Measurements from ENCODE around the gene SLC35B2. TPM values are rescaled to one million over a fixed set of nuclear protein-coding genes. Genes with fewer than 3 reads are reported as not detected.
"Not testable (repeated sequence)": the region's sequence is repeated elsewhere in the genome, so short reads cannot be mapped to it uniquely, and the experiment has no call there.

Gene SLC35B2
- total RNA-seq, 1 donor from 2014 or later = 52.9 TPM

DNA sequence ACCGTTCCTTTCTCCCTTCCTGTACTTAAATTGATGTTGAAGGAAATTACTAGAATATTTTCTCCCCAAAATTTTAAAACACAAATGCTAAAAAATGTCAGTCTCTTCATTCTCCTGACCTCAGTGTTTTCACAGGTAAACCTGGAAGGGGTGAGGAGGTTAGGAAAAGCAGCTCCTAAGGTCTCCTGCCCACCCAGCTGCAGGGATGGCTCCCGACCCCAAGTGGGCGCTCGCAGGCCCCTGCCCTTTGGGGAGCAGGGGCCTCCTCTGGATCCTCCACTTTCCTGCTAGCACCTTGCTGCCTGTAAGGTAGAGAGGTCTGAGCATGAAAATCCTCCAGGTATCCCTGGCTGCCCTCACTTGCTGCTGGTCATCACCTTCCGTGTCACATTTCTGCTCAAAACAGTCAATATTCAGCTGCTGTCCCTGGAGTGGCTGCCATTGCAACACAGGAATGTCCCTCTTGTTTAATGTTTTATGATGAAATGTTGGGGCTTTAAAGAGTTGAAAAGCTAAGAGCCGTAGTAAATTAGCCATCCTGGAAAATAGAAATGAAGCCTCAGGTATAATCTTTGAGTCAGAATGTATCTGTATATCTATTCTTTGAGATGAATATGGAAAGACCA, 21.3 kb downstream of the SLC35B2 start:
- Histone ChIP-seq H3K27me3 (ENCODE audit: control insufficient read depth, insufficient read depth, low read length) (no peaks in the 10 kb centered on the region), H3K4me3 (ENCODE audit: low read depth, low read length) (no peak overlapping the region), H3K36me3 (ENCODE audit: control insufficient read depth, insufficient read depth, low read length) (no peaks in the 10 kb centered on the region)
- TF ChIP-seq, protein P1, sequence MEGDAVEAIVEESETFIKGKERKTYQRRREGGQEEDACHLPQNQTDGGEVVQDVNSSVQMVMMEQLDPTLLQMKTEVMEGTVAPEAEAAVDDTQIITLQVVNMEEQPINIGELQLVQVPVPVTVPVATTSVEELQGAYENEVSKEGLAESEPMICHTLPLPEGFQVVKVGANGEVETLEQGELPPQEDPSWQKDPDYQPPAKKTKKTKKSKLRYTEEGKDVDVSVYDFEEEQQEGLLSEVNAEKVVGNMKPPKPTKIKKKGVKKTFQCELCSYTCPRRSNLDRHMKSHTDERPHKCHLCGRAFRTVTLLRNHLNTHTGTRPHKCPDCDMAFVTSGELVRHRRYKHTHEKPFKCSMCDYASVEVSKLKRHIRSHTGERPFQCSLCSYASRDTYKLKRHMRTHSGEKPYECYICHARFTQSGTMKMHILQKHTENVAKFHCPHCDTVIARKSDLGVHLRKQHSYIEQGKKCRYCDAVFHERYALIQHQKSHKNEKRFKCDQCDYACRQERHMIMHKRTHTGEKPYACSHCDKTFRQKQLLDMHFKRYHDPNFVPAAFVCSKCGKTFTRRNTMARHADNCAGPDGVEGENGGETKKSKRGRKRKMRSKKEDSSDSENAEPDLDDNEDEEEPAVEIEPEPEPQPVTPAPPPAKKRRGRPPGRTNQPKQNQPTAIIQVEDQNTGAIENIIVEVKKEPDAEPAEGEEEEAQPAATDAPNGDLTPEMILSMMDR (IDR thresholded peaks at IDR 0.05; ENCODE audit: insufficient read depth, low read length, severe bottlenecking) = no peak
- DNase-seq (ENCODE audit: low read depth) (no peak), FAIRE-seq (no peak)

DNA sequence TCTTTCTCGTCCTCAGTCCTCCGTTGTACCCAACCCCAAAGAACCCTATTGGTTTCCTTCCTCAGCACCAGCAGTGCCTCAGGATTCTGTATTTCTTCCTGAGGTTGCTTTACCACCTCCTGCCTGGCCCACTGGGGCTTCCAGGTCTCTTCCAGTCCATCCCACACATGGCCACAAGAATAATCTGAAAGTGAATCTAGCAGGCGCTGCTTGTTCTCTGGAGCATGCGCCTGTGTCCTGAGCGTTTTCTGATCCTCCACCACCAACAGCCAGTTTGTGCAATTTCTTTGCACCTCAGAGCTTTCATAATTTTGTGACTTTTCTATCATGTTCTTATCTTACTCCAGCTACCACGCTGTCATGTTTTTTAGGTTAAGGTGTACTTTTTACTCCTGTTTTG, 22.1 kb downstream of the SLC35B2 start:
- FAIRE-seq = no peak
- Histone ChIP-seq H3K27me3 (ENCODE audit: control insufficient read depth, insufficient read depth, low read length) (no peaks in the 10 kb centered on the region), H3K4me3 (ENCODE audit: low read depth, low read length) (no peak overlapping the region), H3K36me3 (ENCODE audit: control insufficient read depth, insufficient read depth, low read length) (no peaks in the 10 kb centered on the region)
- no peak for DNase-seq (ENCODE audit: low read depth)
- TF ChIP-seq, protein P1 (IDR thresholded peaks at IDR 0.05; ENCODE audit: insufficient read depth, low read length, severe bottlenecking) = no peak

DNA sequence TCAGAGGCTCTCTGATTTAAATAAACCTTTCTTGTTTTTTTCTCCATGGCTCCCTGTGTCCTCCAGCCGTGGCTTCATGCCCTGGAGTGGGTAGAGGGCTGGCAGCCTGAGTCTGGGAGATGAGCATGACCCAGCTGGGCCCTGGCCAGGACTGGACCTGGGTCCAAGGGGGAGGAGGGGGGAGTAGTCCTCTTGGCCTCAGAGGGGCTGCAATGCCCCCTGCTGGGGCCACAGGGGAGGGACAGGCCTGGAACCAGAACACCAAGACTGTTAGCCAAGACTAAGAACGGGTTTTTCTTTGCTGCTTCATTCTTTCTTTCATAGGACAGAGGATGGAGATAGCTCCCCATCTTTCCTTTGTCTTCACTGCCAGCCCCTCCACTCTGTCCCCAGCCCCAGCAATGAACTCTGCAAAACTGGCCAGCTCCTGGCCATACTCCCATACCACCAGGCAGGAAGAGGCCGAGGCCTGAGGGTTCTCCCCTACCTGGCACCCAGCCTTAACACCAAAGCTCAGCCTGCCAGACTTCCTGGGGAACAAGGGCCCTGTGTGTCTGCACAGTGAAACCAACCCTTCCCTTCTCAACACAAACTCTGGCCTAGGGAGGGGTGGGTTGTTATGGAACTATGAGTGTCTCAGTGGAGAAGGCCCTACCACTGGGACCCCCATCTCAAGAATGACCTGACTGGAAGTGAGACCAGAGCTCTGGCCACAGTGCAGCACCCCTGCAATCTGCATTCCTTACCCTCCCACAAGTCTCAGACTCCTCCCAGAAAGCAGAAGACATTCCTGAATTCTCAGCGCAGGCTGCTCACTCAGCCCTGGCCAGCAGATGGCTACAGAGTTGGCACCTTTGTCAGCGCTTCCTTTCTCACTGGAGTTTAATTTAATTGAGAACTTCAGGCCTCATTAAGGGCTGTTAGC, 23.0 kb downstream of the SLC35B2 start:
- Histone ChIP-seq H3K4me3 (ENCODE audit: low read depth, low read length) (no peak overlapping the region), H3K27me3 (ENCODE audit: control insufficient read depth, insufficient read depth, low read length) (no peaks in the 10 kb centered on the region), H3K36me3 (ENCODE audit: control insufficient read depth, insufficient read depth, low read length) (no peaks in the 10 kb centered on the region)
- FAIRE-seq = no peak
- TF ChIP-seq, protein P1 (IDR thresholded peaks at IDR 0.05; ENCODE audit: insufficient read depth, low read length, severe bottlenecking) = peak; percentile 73
- DNase-seq (ENCODE audit: low read depth) = peak; percentile 76

DNA sequence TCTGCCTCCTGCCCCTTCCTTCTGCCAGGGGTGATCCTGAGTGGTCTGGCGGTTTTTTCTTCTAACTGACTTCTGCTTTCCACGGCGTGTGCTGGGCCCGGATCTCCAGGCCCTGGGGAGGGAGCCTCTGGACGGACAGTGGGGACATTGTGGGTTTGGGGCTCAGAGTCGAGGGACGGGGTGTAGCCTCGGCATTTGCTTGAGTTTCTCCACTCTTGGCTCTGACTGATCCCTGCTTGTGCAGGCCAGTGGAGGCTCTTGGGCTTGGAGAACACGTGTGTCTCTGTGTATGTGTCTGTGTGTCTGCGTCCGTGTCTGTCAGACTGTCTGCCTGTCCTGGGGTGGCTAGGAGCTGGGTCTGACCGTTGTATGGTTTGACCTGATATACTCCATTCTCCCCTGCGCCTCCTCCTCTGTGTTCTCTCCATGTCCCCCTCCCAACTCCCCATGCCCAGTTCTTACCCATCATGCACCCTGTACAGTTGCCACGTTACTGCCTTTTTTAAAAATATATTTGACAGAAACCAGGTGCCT, 23.7 kb downstream of the SLC35B2 start:
- FAIRE-seq = no peak
- TF ChIP-seq, protein P1 (IDR thresholded peaks at IDR 0.05; ENCODE audit: insufficient read depth, low read length, severe bottlenecking) = no peak
- H3K4me3 ChIP-seq (ENCODE audit: low read depth, low read length) = no peak overlapping the region
- no peak for DNase-seq (ENCODE audit: low read depth)
- H3K27me3 ChIP-seq (ENCODE audit: control insufficient read depth, insufficient read depth, low read length) = no peaks in the 10 kb centered on the region
- no peaks in the 10 kb centered on the region for H3K36me3 ChIP-seq (ENCODE audit: control insufficient read depth, insufficient read depth, low read length)

DNA sequence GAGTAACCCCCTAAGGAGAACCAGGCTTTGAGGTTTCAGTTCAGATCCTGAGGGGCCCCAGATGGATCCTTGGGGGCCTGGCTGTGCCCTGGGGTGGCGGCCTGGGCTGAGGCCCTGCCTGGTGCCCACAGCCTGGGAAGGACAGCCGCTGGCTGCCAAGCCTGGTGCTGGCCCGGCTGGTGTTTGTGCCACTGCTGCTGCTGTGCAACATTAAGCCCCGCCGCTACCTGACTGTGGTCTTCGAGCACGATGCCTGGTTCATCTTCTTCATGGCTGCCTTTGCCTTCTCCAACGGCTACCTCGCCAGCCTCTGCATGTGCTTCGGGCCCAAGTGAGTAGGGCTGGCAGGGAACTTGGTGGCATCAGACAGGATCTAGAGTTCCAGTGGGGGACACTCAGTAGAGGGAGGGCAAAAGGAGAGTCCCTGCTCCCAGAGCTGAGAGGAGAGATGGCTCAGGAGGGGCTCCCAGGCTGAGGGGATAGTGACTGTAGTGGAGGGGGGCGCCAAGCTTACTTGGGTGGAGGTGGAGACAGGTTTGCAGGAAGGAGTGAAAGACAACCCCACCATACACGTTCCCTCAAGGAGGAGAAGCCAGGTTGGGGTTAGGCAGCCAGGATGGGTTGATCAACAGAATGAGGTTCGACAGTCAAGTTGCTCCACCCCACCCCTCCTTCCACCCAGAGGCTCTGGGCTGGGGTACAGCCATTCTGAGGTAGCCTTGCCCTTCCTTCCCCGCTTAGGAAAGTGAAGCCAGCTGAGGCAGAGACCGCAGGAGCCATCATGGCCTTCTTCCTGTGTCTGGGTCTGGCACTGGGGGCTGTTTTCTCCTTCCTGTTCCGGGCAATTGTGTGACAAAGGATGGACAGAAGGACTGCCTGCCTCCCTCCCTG, 24.4 kb downstream of the SLC35B2 start:
- FAIRE-seq (no peak), DNase-seq (ENCODE audit: low read depth) (no peak)
- Histone ChIP-seq H3K36me3 (ENCODE audit: control insufficient read depth, insufficient read depth, low read length) (no peaks in the 10 kb centered on the region), H3K4me3 (ENCODE audit: low read depth, low read length) (no peak overlapping the region), H3K27me3 (ENCODE audit: control insufficient read depth, insufficient read depth, low read length) (no peaks in the 10 kb centered on the region)
- TF ChIP-seq, protein P1 (IDR thresholded peaks at IDR 0.05; ENCODE audit: insufficient read depth, low read length, severe bottlenecking) = no peak

DNA sequence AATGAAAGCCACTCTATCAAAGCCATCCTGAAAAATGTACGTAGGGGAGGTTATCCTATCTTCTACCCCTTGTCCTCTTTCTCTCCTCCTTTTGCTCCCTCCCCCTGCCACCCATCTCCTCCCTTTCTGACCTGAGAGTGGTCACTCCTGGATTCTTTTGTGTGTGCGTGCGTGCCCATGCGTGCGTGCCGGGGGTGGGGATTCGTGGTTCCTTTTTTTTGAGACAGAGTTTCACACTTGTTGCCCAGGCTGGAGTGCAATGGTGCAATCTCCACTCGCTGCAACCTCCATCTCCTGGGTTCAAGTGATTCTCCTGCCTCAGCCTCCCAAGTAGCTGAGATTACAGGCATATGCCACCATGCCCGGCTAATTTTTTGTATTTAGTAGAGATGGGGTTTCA, 25.9 kb downstream of the SLC35B2 start:
- not testable (repeated sequence) for H3K27me3 ChIP-seq (ENCODE audit: control insufficient read depth, insufficient read depth, low read length); H3K4me3 ChIP-seq (ENCODE audit: low read depth, low read length); DNase-seq (ENCODE audit: low read depth); FAIRE-seq; H3K36me3 ChIP-seq (ENCODE audit: control insufficient read depth, insufficient read depth, low read length)

Data from bronchial epithelial cell (primary cell).